Measurements from ENCODE around the gene CRYBG1.
"Not testable (repeated sequence)": the region's sequence is repeated elsewhere in the genome, so short reads cannot be mapped to it uniquely, and the experiment has no call there.

The CRYBG1 gene

DNA sequence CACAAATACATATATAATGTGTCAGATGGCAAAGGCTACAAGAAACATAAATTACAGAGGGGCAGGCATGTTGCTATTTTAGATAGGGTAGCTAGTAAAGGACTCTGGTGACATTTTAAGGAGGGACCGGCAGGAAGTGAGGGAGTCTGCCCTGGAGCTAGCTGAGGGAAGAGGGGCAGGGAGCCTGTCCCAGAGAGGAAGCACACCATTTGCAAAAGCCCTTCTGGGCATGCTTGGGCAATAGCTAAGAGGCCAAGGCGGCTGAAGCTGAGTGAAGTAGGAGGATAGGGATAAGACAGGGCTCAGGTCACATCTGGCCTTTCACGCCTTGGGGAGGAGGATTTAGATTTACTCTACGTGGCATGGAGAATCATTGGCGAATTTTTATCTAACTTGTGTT is 172.5 kb downstream of the CRYBG1 start:
- no peak for DNase-seq

DNA sequence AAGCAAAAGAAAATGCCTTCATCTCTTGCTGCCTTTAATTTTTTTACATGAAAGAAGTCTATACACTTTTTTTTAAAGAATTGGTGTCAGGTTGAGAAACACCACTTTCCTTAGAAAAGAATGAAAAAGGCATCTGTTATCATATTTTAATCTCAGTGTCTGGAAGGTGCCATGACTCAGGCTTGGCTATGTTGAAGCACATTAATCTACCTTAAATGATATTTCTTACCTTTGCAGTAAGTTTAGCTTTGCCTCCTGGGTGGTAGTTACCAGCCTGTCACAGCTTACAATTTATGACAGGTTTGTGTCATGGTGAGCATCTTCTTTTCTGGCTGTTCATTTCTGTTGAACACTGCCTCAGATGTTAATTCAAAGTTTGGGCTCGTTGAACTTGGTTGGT is 173.5 kb downstream of the CRYBG1 start:
- DNase-seq, result no peak

DNA sequence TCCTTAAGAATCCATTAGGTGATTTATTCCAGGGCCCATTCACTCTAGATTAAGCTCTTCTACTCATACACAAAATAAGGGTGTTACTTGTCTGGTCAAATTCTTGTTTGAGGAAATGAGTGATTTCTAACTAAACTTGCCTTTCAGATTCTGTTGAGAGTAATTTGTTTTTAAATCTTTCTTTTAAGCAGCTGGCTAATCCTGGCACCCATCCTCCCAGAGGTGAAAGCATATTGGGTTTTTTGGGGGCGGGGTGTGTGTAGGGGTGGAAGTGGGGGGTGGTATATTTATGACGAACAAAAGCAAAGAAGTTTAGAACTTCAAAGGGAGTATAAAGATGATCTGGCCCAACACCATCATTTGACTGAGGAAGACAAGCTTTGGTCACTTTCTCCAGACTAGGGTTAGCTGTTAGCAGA is 174.1 kb downstream of the CRYBG1 start:
- no peak for DNase-seq

DNA sequence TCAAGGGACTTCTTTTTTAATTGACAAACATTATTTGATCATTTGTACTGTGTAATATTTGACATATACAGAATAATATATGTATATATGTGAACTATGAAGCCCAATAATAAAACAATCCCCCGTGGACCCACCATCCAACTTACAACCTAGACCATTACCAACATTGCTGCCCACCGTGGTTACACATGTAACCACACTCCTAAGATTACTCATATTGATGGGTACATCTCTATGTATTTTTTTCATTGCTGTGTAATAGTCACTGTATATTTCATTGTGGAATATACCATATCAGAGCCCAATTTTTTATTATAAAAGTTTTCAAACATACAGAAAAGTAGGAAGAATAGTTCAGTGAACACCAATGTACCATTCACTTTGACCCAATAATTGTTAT is 174.5 kb downstream of the CRYBG1 start:
- DNase-seq, result no peak

DNA sequence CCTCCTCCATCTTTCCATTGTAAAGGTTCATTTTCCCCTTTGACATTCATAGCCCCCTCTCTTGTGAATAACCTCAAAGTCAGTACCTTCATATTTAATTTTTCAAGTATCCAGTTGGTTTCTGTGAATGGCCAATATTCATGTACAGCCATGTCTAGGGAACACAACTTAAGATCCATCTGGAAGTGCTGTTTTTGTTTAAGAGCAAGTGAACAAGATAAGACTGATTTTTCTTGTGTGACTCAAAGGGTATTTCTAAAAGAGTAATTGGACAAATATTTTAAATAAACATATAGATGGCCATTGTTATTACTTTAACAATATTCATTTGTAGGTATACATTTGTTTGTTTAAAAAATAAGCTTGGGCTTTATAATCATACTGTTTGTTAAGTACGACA is 175.8 kb downstream of the CRYBG1 start:
- DNase-seq, result no peak

DNA sequence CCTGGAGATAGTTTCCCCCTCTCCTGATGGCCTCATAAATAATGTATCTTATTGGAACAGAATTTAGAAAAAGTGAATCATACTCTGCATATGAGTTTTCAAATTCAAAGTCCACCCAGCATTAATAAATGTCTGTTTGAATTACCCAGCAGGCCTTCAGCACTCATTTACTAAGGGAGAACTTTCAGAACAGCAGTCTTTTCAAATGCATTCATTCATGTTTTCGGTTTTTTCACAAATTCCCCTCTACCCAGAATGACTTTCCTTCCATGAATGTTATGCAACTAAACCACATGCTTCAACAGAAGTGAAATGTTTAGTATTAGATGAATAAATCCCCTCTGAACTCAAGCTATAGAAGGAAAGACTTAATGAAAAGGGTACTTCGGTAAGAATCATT is 176.3 kb downstream of the CRYBG1 start:
- no peak for DNase-seq

DNA sequence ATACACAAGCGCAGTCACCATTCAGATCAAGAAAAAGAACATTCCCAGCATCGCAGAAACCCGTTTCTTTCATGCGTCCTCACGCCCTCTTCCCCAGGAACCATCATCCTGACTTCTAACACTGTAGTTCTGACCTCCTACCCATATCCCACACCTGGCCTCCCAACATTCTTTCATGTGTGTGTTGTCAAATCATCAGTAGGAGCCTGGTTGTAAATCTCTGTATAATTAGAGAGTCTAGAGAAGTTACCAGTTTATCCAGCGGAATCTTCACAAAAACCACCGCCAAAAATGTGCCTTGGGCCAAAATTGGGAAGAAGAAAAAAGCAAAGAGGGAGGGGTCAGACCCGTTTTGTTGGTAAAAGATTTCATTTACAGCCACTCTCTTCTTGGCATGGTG is 177.1 kb downstream of the CRYBG1 start:
- DNase-seq, result no peak

DNA sequence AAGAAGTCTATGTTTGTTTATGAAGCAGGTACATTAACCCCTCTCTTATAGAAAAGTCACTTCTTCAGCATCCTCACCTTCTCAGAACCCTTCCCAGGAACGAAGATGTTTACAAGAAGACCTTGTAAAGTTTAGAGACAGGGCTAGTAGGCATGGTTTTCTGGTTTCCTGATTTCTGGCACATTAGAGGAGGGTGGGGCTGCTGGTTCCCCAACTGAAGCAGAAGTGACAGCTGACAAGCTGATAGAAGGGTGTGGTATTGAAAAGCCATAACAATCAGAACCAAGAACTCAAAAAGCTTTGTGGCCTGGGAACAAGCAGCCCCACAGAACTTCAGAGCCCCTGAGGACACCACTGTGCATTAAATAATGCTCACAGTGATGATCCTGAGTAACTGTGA is 177.6 kb downstream of the CRYBG1 start:
- no peak for DNase-seq

DNA sequence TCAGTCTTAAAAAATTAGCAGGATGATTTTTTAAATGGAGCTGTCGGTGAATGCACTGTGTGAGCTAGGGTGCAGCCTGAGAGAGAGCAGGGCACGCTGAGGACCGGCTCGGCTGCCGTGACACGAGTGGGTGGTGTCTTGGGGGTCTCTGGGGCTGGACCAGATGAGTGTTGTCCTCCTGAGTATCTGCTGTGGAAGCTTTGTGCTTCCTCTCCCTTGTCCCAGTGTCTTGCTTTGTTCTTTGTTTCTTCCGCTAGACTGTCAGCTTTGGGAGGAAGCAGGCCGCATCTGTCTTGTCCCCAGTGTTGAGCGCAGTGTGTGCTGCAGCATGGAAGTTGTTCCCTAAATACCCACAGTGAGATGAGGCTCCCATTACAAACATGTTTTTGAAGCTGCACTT is 179.4 kb downstream of the CRYBG1 start:
- no peak for DNase-seq

DNA sequence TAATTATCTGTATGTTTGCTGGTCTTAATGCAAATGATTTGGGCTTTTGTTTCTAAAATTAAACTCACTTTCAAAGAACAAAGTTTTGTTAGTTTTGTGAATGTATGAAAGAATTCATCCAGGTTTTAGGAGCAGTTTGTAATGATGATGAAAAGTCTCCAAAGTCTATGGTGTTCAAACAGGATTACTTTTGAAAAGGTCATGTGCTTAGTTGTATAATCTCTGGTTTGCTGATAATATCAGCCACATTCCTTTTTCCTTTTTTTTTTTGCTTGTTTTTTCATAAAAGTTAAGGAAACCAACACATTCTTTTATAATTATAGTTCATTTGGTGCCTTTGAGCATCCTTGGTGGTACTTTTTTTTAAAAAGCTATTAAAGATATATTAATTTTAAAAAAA is 179.9 kb downstream of the CRYBG1 start:
- no peak for DNase-seq

DNA sequence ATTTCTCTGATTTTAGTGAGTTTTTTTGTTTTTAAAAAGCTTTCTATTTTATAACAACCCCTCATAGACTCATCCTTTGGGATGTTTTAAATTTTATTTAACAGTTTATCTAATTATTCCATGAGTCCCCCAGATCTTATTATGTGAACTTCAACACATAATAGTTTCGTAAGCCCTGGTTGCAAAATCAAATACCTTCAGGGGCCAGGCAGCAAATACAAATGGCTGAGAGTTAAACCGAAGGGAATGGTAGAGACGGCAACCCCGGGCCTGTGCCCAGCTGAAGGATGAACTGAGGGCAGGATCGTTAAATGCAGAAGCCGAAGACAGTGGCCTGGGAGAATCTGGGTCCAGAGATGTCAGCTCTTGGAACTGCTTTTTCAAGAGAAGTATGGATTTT is 180.4 kb downstream of the CRYBG1 start:
- DNase-seq, result no peak

DNA sequence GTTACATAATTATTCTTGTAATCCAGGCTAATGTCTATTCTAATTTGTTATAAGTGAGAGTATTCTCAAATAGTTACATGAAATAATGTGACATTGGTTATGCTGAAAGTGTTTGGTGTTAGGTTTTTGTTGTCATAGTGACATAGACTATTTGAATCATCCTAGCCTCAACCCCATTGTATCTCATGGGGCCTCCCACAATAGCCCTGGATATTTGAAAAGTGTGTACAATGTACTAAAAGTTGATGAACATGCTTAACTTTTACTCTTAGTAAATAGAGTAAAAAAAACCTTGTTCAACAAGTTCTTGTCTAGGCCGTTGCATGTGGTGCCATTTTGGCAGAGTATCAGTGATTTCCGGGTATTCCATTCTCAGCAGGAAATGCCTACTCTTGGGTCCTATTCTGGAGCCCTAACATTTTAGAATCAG is 185.8 kb downstream of the CRYBG1 start:
- DNase-seq, result no peak

DNA sequence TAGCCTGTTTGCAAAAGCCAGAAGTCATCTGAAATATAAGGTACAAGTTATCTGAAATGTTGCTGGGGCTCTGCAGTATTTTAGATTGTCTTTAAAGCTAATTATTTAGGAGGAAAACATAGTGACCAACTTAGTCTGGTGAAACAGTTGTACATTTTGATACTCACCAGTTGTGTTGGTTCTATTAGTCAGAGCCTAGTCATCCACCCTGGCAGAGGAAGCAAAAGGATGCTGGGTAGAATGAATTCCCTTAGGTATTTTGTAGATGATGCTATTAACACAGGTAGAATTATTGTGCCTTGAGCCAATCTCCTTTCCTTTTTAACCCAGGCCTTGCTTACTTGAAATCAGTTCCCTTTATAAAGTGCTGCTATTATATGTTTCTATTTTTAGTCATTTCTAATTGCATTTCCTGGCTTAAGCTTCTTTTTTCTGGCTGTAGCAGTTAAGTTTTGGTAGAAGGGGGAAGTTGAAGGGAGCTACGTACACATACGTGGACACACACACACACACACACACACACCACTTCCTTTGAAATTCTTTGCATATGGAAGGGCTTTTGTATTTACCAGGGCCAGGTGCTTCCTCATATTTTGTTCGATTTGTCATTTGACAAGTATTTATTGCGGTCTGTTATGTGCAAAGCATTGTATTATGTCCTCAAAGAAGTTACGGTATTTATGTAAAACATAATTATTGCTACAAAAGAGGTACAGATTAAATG is 186.3 kb downstream of the CRYBG1 start:
- no peak for DNase-seq

DNA sequence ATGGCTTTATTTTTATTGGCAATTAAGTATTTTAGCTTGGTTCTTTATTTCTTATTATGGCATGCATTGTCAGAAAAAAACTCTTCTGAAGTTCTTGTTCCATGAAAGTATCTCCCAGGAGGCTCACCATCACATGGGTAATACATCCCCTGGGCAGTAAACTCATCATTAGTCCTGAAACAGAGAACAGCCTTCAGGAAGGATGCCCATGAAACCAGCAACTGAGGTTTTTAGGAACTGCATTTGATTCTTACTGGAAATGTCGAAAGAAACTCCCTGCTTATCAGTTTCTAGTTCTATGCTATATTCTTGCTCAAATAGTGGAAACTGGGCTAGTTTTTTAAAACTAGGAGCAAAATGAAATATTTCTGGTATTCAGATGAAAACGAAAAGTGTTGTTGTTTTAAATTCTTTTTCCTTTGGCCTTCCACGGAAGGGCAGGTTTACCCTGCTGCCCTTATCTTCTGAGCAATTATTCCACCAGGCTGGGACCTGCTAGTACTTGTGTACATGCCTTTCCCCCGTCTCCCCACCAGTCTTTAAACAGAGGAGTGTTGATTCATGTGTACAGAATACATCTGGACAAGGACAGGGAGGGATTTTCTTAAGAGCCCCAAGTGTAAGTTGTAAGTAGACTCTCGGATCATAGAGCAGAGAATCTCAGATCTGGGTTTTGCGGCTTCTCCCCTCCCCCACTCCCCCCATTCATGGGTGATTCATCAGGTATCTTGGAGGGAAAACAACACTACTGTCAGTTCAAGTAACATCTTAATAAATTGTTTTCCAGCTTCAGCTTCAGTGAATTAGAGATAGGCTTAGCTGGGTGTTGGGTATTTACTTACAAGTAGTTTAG is 187.3 kb downstream of the CRYBG1 start:
- no peak for DNase-seq

DNA sequence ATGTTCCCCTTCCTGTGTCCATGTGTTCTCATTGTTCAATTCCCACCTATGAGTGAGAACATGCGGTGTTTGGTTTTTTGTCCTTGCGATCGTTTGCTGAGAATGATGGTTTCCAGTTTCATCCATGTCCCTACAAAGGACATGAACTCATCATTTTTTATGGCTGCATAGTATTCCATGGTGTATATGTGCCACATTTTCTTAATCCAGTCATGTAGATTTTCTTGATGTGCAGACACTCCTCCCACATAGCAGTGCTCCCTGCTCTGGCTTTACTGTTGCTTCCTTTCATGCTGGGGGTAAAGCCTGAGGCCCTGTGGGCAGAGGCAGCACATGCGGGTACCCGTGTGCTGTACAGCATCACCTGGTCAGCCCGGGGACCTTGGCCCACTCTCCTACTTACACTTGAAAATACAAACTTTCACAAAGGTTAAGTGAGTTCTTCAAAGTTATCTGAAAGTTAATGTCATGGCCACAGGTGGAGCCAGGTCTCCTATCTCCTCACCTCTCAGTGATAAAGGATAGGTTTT is 188.5 kb downstream of the CRYBG1 start:
- DNase-seq, result not testable (repeated sequence)

DNA sequence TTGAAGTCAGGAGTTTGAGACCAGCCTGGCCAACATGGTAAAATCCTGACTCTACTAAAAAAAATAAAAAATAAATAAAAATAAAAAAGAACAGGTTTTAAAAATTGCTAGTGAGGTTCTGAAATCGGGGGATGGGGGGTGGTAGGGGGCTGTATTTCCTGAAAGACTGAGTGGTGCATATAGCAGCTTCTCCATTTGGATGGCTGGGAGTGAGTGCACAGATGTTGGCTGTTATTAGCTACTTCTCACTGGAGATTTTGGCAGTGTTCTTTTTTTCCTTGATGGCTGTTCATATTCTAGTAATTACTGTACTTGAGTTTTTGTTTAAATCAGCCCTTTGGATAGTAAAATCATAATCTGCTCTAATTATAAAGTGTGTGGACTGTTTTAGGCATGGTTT is 189.0 kb downstream of the CRYBG1 start:
- no peak for DNase-seq

DNA sequence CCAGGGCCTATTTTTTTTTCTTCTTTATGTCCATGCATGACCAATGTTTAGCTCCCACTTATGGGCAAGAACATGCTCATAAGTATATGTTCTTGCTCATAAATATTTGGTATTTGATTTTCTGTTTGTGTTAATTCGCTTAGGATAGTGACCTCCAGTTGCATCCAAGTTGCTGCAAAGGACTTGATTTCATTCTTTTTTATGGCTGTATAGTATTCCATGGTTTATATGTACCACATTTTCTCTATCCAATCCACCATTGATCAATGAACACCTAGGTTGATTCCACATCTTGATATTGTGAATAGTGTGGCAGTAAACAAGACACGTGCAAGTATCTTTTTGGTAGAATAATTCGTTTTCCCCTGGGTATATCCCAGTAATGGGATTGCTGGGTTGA is 190.6 kb downstream of the CRYBG1 start:
- DNase-seq, result no peak

DNA sequence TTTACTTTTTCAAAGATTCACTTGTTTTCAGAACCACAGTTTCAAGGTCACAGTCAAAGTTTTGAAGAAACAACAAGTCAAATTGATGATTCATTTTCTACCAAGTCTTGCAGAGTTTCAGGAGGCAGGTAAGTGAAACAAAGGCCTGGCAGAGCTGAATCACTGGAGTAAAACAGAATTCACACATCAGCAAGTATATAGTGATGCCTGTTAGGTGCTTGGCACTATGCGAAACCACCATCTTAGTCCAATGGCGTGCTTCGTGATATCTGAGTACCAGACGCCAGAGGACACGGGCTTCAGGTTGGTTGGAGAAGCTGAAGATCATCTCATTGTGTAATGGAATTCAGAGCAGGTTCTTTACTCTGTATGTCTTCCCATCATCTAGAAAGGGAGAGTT is 192.9 kb downstream of the CRYBG1 start:
- DNase-seq, result no peak

DNA sequence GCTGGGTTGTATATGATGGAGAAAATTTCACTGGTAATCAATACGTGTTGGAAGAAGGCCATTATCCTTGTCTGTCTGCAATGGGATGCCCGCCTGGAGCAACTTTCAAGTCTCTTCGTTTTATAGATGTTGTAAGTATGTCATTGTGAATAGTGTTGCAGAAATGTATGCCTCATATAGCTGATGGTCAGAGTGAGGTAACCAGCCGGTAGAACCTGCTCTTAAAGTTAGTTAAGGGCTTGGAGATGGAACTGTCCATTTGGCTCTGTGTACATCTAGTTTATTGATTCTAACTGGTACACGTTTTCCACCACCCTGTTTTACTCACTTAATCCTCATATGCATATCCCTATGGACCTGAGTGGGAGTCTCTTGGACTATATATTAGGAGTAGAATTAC is 195.2 kb downstream of the CRYBG1 start:
- DNase-seq, result no peak

DNA sequence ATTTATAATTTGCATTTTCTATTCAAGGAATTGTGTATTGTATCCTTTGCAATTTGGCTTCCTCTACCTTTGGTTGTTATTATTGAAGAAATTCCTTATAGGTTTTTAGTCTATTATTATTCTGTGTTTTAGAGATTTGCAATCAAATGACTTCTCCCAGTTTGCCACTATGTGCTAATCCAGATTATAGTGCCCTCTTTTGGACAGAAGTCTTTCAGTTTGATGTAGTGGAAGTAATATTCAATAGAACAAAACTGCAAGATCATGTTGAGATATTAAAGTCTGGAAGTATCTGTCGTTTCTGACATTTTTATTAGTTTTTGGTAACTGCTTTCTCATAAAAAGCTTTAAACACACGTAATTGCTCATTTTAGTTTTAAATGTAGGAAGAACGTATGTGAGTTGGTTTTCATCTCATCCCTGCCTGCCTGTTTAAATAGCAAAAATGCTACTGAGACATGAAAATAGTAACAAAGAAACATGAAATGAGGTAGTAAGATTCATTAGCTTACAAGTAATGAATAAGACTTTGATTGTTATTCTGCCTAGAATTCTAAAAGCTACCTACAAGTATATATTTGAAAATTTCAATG is 195.9 kb downstream of the CRYBG1 start:
- DNase-seq, result no peak

DNA sequence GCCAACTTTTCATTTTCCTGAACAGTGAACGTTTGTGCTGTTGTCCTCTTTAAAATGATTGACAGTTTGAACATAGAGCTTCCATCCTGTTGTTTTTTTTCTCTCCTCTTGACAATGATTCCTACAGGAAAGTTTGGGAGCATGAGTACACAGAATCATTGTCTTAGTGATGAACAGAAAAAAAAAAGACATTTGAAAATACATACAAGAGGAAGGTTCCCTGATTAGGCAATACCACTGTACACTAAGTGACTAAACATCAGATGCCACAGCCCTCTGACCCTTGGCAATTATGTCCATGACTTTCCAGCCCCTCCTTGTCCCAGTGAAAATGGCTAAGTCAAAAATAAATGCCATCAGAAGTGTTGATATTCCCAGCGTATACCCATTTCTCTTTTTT is 197.3 kb downstream of the CRYBG1 start:
- no peak for DNase-seq

DNA sequence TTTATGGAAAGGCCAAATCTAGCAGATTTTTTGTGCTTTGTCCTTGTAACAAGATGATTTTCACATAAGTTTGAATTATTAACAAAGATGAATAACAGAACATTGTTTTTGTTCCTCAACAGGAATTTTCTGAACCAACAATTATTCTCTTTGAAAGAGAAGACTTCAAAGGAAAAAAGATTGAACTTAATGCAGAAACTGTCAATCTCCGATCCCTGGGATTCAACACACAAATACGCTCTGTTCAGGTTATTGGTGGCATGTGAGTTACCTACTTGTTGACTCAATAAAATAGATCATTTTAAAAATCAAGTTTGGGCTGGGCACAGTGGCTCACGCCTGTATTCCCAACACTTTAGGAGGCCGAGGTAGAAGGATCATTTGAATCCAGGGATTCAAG is 197.8 kb downstream of the CRYBG1 start:
- no peak for DNase-seq

DNA sequence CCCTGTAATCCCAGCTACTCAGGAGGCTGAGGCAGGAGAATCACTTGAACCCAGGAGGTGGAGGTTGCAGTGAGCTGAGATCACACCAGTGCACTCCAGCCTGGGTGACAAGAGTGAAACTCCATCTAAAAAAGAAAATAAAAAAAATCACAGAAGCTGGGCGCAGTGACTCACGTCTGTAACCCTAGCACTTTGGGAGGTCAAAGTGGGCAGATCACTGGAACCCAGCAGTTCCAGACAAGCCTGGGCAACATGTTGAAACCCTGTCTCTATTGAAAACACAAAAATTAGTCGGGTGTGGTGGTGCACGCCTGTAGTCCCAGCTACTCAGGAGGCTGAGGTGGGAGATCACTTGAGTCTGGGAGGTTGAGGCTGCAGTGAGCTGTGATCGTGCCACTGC is 199.1 kb downstream of the CRYBG1 start:
- DNase-seq, result not testable (repeated sequence)
